HEK293 (cell line): ENCODE results near the gene IGF2BP2.

Experiments
- CTCF ChIA-PET: fragments of 350-600 bp; formaldehyde crosslinking; extraction: SDS; loops from one replicate; lab custom pipeline; 2021; ENCODE audit warnings: antibody characterized with exemption; lab: Yijun Ruan, JAX
- POLR2A ChIA-PET: fragments of 300-600 bp; formaldehyde crosslinking; extraction: SDS; loops from one replicate; lab custom pipeline; 2020; ENCODE audit warnings: antibody characterized with exemption, inconsistent platforms; lab: Yijun Ruan, JAX
- H3K27ac ChIP-seq: fragments of 200-500 bp; sonication (Bioruptor generic); 2 replicates; pipeline ENCODE4 v1.5.1; 2014; ENCODE audit warnings: low read depth, low read length, control low read depth, inconsistent platforms; ENCODE audit errors: extremely low read depth
- H3K36me3 ChIP-seq, 2 experiments: fragments of 200-500 bp in 1 of 2; sonication (Bioruptor generic) in 1 of 2; 1 replicate in 1 of 2; 2 replicates in 1 of 2; pipeline ENCODE4 v1.5.1; 2014 to 2017; ENCODE audit warnings: inconsistent platforms in 2 of 2, low read length in 2 of 2; ENCODE audit not compliant: control insufficient read depth in 2 of 2, insufficient read depth in 1 of 2
- H3K4me1 ChIP-seq: fragments of 200-500 bp; sonication (Bioruptor generic); 2 replicates; pipeline ENCODE4 v1.5.1; 2014; ENCODE audit warnings: mild to moderate bottlenecking, low read length, inconsistent platforms; ENCODE audit not compliant: control insufficient read depth, insufficient read depth
- H3K4me3 ChIP-seq: 2 replicates; pipeline ENCODE4 v1.5.1; 2011; ENCODE audit warnings: low read depth, mild to moderate bottlenecking, control low read depth, low read length, moderate library complexity
- H3K9me3 ChIP-seq: fragments of 200-500 bp; sonication (Bioruptor generic); 2 replicates; pipeline ENCODE4 v1.5.1; 2014; ENCODE audit warnings: low read depth, low read length, inconsistent platforms; ENCODE audit not compliant: control insufficient read depth, insufficient read depth
- PRDM6 ChIP-seq: fragments of 450-650 bp; formaldehyde crosslinking; IDR thresholded peaks from 2 replicates; pipeline ENCODE4 v1.5.1; 2017; ENCODE audit warnings: missing biosample characterization, missing genetic modification characterization
- SCRT1 ChIP-seq: fragments of 450-650 bp; formaldehyde crosslinking; IDR thresholded peaks from 2 replicates; pipeline ENCODE4 v1.5.1; 2016; ENCODE audit warnings: missing biosample characterization, missing genetic modification characterization, borderline replicate concordance
- YY2 ChIP-seq: fragments of 450-650 bp; formaldehyde crosslinking; IDR thresholded peaks from 2 replicates; pipeline ENCODE4 v1.5.1; 2016; ENCODE audit warnings: missing biosample characterization, missing genetic modification characterization
- ZNF10 ChIP-seq: fragments of 450-650 bp; formaldehyde crosslinking; IDR thresholded peaks from 2 replicates; pipeline ENCODE4 v1.5.1; 2017; ENCODE audit warnings: missing biosample characterization, missing genetic modification characterization
- ZNF112 ChIP-seq: fragments of 450-650 bp; formaldehyde crosslinking; IDR thresholded peaks from 2 replicates; pipeline ENCODE4 v1.5.0; 2017; ENCODE audit warnings: missing biosample characterization, missing genetic modification characterization
- ZNF146 ChIP-seq: fragments of 450-650 bp; formaldehyde crosslinking; IDR thresholded peaks from 2 replicates; pipeline ENCODE4 v1.5.1; 2016; ENCODE audit warnings: missing biosample characterization, missing genetic modification characterization
- ZNF157 ChIP-seq: fragments of 450-650 bp; formaldehyde crosslinking; IDR thresholded peaks from 2 replicates; pipeline ENCODE4 v1.5.1; 2016; ENCODE audit warnings: missing biosample characterization, missing genetic modification characterization
- ZNF202 ChIP-seq: fragments of 450-650 bp; formaldehyde crosslinking; IDR thresholded peaks from 2 replicates; pipeline ENCODE4 v1.5.1; 2016; ENCODE audit warnings: missing biosample characterization, missing genetic modification characterization, borderline replicate concordance
- ZNF350 ChIP-seq: fragments of 450-650 bp; formaldehyde crosslinking; IDR thresholded peaks from 2 replicates; pipeline ENCODE4 v1.5.0; 2017; ENCODE audit warnings: missing biosample characterization, mild to moderate bottlenecking, missing genetic modification characterization
- ZNF530 ChIP-seq: fragments of 450-650 bp; formaldehyde crosslinking; IDR thresholded peaks from 2 replicates; pipeline ENCODE4 v1.5.1; 2016; ENCODE audit warnings: low read depth, missing biosample characterization, missing genetic modification characterization
- ZNF548 ChIP-seq: fragments of 450-650 bp; formaldehyde crosslinking; IDR thresholded peaks from 2 replicates; pipeline ENCODE4 v1.5.1; 2016; ENCODE audit warnings: missing biosample characterization, missing genetic modification characterization
- ZNF664 ChIP-seq: fragments of 450-650 bp; formaldehyde crosslinking; IDR thresholded peaks from 2 replicates; pipeline ENCODE4 v1.5.1; 2016; ENCODE audit warnings: missing biosample characterization, missing genetic modification characterization
- TF ChIP-seq, protein P1 (sequence below): fragments of 450-650 bp; formaldehyde crosslinking; IDR thresholded peaks from 2 replicates; pipeline ENCODE4 v1.5.1; 2016; ENCODE audit warnings: missing biosample characterization, missing genetic modification characterization
- TF ChIP-seq, protein P2 (sequence below): fragments of 450-650 bp; formaldehyde crosslinking; IDR thresholded peaks from 2 replicates; pipeline ENCODE4 v1.5.1; 2016; ENCODE audit warnings: missing biosample characterization, missing genetic modification characterization
- TF ChIP-seq, protein P3 (sequence below): fragments of 450-650 bp; formaldehyde crosslinking; IDR thresholded peaks from 2 replicates; pipeline ENCODE4 v1.5.1; 2016; ENCODE audit warnings: missing biosample characterization, missing genetic modification characterization
- TF ChIP-seq, protein P4 (sequence below): fragments of 450-650 bp; formaldehyde crosslinking; IDR thresholded peaks from 2 replicates; pipeline ENCODE4 v1.5.1; 2017; ENCODE audit warnings: missing biosample characterization, missing genetic modification characterization
- TF ChIP-seq, protein P5 (sequence below): fragments of 450-650 bp; formaldehyde crosslinking; IDR thresholded peaks from 2 replicates; pipeline ENCODE4 v1.5.1; 2016; ENCODE audit warnings: missing biosample characterization, missing genetic modification characterization
- TF ChIP-seq, protein P6 (sequence below): fragments of 450-650 bp; formaldehyde crosslinking; conservative IDR thresholded peaks from 2 replicates; pipeline ENCODE4 v1.5.1; 2016; ENCODE audit warnings: low read depth, missing biosample characterization, missing genetic modification characterization
- TF ChIP-seq, protein P7 (sequence below): fragments of 450-650 bp; formaldehyde crosslinking; IDR thresholded peaks from 2 replicates; pipeline ENCODE4 v1.5.1; 2017; ENCODE audit warnings: missing biosample characterization, missing genetic modification characterization

IGF2BP2 gene

GRCh38 chr3:185714085-185714484, 110.8 kb downstream of the IGF2BP2 start:
- H3K27ac ChIP-seq, result no peak overlapping the region
- ChIA-PET POLR2A (no interaction called here), CTCF (interaction anchor here (1.3 kb wide), 1 partner anchor 193 kb away, joined by 3 read pairs; no protein-coding TSS in a partner anchor)
- H3K36me3 ChIP-seq, result no peaks in the 10 kb centered on the region
- no peaks in the 10 kb centered on the region for H3K9me3 ChIP-seq
- H3K4me1 ChIP-seq, result no peaks in the 10 kb centered on the region
- H3K4me3 ChIP-seq, result no peak overlapping the region
- TF ChIP-seq ZNF664 (tag by site-specific recombination), result peak; percentile 51; the same call in 1 of the 2 replicates
- no peak for TF ChIP-seq ZNF350 (tag by site-specific recombination)
- no peak for TF ChIP-seq ZNF202
- TF ChIP-seq ZNF530 (tag by site-specific recombination), result no peak
- TF ChIP-seq, protein P1, sequence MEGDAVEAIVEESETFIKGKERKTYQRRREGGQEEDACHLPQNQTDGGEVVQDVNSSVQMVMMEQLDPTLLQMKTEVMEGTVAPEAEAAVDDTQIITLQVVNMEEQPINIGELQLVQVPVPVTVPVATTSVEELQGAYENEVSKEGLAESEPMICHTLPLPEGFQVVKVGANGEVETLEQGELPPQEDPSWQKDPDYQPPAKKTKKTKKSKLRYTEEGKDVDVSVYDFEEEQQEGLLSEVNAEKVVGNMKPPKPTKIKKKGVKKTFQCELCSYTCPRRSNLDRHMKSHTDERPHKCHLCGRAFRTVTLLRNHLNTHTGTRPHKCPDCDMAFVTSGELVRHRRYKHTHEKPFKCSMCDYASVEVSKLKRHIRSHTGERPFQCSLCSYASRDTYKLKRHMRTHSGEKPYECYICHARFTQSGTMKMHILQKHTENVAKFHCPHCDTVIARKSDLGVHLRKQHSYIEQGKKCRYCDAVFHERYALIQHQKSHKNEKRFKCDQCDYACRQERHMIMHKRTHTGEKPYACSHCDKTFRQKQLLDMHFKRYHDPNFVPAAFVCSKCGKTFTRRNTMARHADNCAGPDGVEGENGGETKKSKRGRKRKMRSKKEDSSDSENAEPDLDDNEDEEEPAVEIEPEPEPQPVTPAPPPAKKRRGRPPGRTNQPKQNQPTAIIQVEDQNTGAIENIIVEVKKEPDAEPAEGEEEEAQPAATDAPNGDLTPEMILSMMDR (tag by site-specific recombination), result no peak
- TF ChIP-seq ZNF146 (tag by site-specific recombination), result peak; percentile 62
- TF ChIP-seq, protein P2, sequence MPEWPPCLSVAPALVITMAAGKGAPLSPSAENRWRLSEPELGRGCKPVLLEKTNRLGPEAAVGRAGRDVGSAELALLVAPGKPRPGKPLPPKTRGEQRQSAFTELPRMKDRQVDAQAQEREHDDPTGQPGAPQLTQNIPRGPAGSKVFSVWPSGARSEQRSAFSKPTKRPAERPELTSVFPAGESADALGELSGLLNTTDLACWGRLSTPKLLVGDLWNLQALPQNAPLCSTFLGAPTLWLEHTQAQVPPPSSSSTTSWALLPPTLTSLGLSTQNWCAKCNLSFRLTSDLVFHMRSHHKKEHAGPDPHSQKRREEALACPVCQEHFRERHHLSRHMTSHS, result no peak
- TF ChIP-seq, protein P3, sequence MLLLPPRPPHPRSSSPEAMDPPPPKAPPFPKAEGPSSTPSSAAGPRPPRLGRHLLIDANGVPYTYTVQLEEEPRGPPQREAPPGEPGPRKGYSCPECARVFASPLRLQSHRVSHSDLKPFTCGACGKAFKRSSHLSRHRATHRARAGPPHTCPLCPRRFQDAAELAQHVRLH (tag by site-specific recombination), result peak; percentile 42; the same call in 1 of the 2 replicates
- TF ChIP-seq, protein P4, sequence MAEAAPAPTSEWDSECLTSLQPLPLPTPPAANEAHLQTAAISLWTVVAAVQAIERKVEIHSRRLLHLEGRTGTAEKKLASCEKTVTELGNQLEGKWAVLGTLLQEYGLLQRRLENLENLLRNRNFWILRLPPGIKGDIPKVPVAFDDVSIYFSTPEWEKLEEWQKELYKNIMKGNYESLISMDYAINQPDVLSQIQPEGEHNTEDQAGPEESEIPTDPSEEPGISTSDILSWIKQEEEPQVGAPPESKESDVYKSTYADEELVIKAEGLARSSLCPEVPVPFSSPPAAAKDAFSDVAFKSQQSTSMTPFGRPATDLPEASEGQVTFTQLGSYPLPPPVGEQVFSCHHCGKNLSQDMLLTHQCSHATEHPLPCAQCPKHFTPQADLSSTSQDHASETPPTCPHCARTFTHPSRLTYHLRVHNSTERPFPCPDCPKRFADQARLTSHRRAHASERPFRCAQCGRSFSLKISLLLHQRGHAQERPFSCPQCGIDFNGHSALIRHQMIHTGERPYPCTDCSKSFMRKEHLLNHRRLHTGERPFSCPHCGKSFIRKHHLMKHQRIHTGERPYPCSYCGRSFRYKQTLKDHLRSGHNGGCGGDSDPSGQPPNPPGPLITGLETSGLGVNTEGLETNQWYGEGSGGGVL, result no peak
- no peak for TF ChIP-seq ZNF157
- TF ChIP-seq PRDM6 (tag by site-specific recombination), result no peak
- no peak for TF ChIP-seq SCRT1

DNA sequence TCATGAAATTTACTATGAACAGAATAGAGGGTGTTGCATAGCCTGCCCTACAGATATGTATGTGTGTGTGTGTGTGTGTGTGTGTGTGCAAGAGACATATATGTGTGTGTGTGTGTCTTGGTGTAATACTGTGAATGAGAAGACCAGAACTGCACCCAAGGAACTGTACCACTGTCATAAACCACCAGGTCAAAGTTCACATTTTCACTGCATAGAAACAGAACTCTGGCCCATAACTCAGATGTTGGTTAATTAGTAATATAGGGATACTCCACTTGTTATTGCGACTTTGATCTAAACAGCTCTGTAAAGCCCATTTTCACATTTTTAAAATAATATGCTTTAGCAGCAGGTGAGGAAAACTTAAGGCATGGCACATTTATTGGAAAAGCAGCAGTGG, 111.8 kb downstream of the IGF2BP2 start:
- Histone ChIP-seq H3K4me1 (no peaks in the 10 kb centered on the region), H3K4me3 (no peak overlapping the region), H3K27ac (no peak overlapping the region), H3K9me3 (no peaks in the 10 kb centered on the region), H3K36me3 (no peaks in the 10 kb centered on the region)
- ChIA-PET CTCF (interaction anchor here (0.6 to 1.3 kb wide), 3 partner anchors 17 to 232 kb away, joined by 3 to 6 read pairs (median 5); no protein-coding TSS in a partner anchor), POLR2A (no interaction called here)
- TF ChIP-seq, protein P4, result no peak
- TF ChIP-seq YY2 (tag by site-specific recombination) (no peak), ZNF112 (no peak), ZNF548 (tag by site-specific recombination) (no peak), ZNF10 (tag by site-specific recombination) (no peak)
- TF ChIP-seq, protein P5, sequence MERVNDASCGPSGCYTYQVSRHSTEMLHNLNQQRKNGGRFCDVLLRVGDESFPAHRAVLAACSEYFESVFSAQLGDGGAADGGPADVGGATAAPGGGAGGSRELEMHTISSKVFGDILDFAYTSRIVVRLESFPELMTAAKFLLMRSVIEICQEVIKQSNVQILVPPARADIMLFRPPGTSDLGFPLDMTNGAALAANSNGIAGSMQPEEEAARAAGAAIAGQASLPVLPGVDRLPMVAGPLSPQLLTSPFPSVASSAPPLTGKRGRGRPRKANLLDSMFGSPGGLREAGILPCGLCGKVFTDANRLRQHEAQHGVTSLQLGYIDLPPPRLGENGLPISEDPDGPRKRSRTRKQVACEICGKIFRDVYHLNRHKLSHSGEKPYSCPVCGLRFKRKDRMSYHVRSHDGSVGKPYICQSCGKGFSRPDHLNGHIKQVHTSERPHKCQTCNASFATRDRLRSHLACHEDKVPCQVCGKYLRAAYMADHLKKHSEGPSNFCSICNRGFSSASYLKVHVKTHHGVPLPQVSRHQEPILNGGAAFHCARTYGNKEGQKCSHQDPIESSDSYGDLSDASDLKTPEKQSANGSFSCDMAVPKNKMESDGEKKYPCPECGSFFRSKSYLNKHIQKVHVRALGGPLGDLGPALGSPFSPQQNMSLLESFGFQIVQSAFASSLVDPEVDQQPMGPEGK (tag by site-specific recombination), result no peak
- TF ChIP-seq, protein P6, sequence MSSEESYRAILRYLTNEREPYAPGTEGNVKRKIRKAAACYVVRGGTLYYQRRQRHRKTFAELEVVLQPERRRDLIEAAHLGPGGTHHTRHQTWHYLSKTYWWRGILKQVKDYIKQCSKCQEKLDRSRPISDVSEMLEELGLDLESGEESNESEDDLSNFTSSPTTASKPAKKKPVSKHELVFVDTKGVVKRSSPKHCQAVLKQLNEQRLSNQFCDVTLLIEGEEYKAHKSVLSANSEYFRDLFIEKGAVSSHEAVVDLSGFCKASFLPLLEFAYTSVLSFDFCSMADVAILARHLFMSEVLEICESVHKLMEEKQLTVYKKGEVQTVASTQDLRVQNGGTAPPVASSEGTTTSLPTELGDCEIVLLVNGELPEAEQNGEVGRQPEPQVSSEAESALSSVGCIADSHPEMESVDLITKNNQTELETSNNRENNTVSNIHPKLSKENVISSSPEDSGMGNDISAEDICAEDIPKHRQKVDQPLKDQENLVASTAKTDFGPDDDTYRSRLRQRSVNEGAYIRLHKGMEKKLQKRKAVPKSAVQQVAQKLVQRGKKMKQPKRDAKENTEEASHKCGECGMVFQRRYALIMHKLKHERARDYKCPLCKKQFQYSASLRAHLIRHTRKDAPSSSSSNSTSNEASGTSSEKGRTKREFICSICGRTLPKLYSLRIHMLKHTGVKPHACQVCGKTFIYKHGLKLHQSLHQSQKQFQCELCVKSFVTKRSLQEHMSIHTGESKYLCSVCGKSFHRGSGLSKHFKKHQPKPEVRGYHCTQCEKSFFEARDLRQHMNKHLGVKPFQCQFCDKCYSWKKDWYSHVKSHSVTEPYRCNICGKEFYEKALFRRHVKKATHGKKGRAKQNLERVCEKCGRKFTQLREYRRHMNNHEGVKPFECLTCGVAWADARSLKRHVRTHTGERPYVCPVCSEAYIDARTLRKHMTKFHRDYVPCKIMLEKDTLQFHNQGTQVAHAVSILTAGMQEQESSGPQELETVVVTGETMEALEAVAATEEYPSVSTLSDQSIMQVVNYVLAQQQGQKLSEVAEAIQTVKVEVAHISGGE (tag by site-specific recombination), result no peak
- TF ChIP-seq, protein P7, sequence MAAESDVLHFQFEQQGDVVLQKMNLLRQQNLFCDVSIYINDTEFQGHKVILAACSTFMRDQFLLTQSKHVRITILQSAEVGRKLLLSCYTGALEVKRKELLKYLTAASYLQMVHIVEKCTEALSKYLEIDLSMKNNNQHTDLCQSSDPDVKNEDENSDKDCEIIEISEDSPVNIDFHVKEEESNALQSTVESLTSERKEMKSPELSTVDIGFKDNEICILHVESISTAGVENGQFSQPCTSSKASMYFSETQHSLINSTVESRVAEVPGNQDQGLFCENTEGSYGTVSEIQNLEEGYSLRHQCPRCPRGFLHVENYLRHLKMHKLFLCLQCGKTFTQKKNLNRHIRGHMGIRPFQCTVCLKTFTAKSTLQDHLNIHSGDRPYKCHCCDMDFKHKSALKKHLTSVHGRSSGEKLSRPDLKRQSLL, result no peak
